Activated T-cell treated with anti-CD3 and anti-CD28 coated beads for 24 hours (primary cell): ENCODE results near the gene MAP3K7CL.

ENCODE experiments used
- DNase-seq: peaks from one replicate; pipeline ENCODE4 v3.0.0-alpha.2; 2020; ENCODE audit warnings: low read depth

MAP3K7CL gene

GRCh38 chr21:29168891-29169315 lies 38.5 kb downstream of the MAP3K7CL start:
- DNase-seq = no peak

- DNase-seq = no peak
Measured at GRCh38 chr21:29170944-29171343, 40.5 kb downstream of the MAP3K7CL start.

- DNase-seq = no peak
Measured at GRCh38 chr21:29172282-29172681, 41.8 kb downstream of the MAP3K7CL start.

- no peak for DNase-seq
Measured at GRCh38 chr21:29174607-29175013, 44.2 kb downstream of the MAP3K7CL start.

GRCh38 chr21:29175408-29176134 lies 45.1 kb downstream of the MAP3K7CL start:
- DNase-seq = no peak

GRCh38 chr21:29176471-29177120 lies 46.2 kb downstream of the MAP3K7CL start:
- DNase-seq = no peak

GRCh38 chr21:29177800-29178199 lies 47.4 kb downstream of the MAP3K7CL start:
- DNase-seq = no peak

- no peak for DNase-seq
Measured at GRCh38 chr21:29178926-29179325, 48.5 kb downstream of the MAP3K7CL start.

GRCh38 chr21:29179503-29179902 lies 49.1 kb downstream of the MAP3K7CL start:
- DNase-seq = no peak

GRCh38 chr21:29181799-29182470 lies 51.5 kb downstream of the MAP3K7CL start:
- no peak for DNase-seq

GRCh38 chr21:29182691-29183092 lies 52.2 kb downstream of the MAP3K7CL start:
- no peak for DNase-seq

- DNase-seq = no peak
Measured at GRCh38 chr21:29184037-29184436, 53.6 kb downstream of the MAP3K7CL start.

GRCh38 chr21:29185172-29185571 lies 54.7 kb downstream of the MAP3K7CL start:
- DNase-seq = no peak

- DNase-seq = no peak
Measured at GRCh38 chr21:29185633-29186032, 55.2 kb downstream of the MAP3K7CL start.

- no peak for DNase-seq
Measured at GRCh38 chr21:29186246-29186645, 55.8 kb downstream of the MAP3K7CL start.

- no peak for DNase-seq
Measured at GRCh38 chr21:29187944-29188343, 57.5 kb downstream of the MAP3K7CL start.

- DNase-seq = no peak
Measured at GRCh38 chr21:29189353-29189752, 58.9 kb downstream of the MAP3K7CL start.

GRCh38 chr21:29190923-29191331 lies 60.5 kb downstream of the MAP3K7CL start:
- no peak for DNase-seq

- no peak for DNase-seq
Measured at GRCh38 chr21:29193072-29193471, 62.6 kb downstream of the MAP3K7CL start.

GRCh38 chr21:29193901-29194300 lies 63.5 kb downstream of the MAP3K7CL start:
- no peak for DNase-seq

GRCh38 chr21:29194342-29194741 lies 63.9 kb downstream of the MAP3K7CL start:
- no peak for DNase-seq

- no peak for DNase-seq
Measured at GRCh38 chr21:29194847-29195246, 64.4 kb downstream of the MAP3K7CL start.
